Endothelial cell of hepatic sinusoid (primary cell): Measurements from ENCODE around the gene TOR2A.

Experiments
- in situ Hi-C: cut with HindIII; loops from 2 replicates; pipeline ENCODE4 v1.10.0; 2017; ENCODE audit warnings: low sequenced_read_pairs

Gene TOR2A

DNA sequence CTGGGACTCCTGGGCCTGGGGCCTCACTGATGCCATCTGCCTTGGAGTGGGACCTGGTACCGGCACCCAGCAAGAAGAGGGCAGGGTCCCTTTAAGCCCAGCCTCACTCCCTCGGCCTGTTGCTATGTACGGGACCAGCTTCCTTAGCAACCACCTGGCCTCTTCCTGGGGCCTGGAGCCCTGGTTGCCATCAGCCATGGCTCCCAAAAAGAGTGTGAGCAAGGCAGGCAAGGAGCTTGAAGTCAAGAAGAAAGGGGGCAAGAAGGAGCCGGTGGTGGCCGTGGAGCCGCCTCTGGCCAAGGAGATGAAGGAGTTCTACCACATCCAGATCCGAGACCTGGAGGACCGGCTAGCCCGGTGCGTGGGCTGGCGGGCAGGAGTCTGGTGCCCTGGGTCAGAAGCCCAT is 28.3 kb downstream of the TOR2A start, which contains the start of gene CFAP157:
Gene CFAP157, plus strand, starts transcription at position 153 of the 406 bp plus-strand sequence. Its CDS starts 44 bp downstream, at position 197.
- in situ Hi-C loops = no loop called here

GRCh38 chr9:127705577-127706379 is 29.3 kb downstream of the TOR2A start:
- in situ Hi-C loops = no loop called here

DNA sequence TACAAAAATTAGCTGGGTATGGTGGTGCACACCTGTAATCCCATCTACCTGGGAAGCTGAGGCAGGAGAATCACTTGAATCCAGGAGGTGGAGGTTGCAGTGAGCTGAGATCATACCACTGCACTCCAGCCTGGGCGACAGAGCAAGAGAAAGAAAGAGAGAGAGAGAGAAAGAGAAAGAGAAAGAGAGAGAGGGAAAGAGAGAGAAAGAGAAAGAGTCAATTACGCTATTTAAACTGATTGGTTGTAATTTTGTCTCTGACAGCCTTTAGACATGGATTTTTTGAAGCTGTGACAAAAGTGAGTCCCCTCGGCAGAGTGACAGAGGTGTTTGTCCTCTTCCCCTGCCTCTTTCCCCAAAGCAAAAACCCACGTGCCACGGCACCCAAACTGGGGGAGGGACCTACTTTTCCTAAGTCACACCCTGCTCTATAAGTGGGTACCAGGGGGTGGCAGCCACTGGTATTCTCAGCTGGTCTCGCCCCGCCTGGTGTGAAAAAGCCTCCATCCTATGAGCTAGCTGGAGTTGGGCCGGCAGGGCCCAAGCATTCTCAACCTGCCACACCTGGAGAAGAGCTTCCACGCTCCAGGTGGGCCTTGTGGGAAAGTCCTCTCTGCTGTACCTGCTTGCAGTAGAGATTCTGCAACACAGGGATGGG is 31.7 kb downstream of the TOR2A start:
- in situ Hi-C loops = no loop called here

DNA sequence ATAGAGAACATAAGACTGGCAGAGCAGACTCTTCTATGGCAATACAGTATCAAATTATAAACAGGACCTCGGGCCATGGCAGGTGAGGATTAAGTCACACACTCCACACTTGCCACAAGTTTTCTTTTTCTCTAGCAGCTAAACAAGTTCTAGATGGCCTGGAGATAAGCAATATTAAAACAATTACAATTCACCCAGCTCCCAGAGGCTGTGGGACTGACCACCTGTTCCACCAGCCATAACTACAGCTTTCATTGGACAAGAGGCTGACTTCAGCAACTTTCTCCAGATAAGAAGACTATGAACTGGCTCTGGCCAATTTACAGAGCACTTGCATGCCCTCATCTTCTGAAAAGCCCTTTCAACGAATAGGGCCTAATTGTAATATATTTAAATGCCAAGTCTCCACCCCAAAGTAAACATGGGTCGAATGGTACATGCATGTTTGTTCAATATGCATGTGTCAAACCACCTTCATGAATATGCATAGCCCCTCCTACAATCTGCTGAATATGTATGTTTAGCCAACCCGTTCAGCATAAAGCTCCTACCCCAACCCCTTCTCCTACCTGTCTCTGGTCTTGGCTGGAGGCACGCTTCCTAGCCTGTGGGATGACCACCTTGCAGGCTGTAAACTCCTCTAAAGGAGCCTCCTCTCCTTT is 34.4 kb downstream of the TOR2A start:
- in situ Hi-C loops = no loop called here

DNA sequence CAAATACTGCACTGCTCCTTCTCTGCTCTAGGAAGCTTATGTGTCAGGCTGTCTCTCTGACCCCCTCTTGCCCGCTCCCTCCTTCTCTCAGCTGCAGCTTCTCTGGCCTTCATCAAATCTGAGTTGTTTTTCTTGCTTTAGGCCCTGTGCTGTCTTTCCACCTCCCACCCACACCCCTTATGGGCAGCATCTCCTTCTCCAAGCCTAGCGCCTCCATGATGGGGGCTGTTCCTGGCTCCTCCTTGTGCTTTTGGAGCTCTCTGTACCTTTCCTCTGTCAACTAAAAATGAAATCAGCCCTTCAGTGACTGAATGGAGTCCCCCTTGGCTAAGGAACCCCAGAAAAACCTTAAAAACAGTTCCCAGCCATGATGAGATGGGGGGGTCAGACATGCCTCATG is 35.0 kb downstream of the TOR2A start:
- in situ Hi-C loops = no loop called here

DNA sequence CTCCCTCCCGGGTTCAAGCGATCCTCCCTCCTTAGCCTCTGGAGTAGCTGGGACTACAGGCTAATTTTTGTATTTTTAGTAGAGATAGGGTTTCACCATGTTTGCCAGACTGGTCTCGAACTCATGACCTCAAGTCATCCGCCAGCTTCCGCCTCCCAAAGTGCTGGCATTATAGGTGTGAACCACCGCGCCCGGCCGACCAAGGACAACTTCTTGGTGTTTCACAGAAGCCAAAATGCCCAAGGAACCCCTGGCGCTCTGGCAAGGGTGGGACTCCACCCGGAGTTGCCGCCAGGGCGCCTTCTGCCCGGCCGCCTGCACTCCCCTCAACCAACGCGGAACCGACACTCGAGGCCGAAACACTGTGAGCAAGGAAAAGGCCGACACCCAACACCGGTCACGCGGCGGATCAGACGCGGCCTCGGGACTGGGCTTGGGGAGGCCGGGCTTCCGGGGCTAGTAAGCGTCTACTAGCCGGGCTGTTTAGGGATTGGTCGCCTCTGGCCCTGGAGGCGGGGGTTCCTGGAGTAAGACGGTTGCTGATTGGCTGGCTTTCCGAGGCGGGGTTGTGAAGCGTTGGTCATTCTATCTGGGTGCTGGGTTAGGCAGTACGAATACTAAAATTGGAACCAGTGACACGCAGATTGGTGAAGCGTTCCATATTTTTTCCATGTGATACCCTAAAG is 36.0 kb downstream of the TOR2A start:
- in situ Hi-C loops = no loop called here

DNA sequence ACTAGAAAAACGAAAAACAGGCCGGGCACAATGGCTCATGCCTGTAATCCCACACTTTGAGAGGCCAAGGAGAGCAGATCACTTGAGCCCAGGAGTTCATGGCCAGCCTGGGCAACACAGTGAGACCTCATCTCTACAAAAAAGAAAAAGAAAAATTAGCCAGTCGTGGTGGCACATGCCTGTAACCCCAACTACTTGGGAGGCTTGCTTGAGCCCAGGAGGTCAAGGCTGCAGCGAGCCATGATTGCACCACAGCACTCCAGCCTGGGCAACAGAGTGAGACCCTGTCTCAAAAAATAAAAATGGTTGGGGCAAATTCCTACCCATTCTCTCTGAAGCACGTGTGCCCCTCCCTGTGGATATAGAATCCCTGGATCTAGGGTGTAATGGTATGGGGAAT is 36.7 kb downstream of the TOR2A start:
- in situ Hi-C loops = no loop called here

DNA sequence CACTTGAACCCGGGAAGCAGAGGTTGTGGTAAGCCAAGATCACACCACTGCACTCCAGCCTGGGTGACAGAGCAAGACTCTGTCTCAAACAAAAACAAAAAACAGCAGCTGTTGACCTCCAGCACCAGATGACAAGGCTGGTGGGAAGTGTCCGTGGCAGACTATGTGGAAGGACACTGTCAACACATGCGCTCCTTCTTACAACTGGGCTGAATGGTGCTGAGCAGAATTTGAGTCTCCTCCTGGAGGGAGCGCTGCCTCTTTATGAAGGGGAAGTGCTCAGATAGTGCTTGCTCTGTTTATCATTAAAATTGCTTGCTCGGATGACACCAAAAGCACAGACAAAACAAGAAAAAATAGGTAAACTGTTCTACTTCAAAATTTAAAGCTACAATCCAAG is 37.5 kb downstream of the TOR2A start:
- in situ Hi-C loops = no loop called here

GRCh38 chr9:127694890-127695720 is 40.0 kb downstream of the TOR2A start:
- in situ Hi-C loops = no loop called here

DNA sequence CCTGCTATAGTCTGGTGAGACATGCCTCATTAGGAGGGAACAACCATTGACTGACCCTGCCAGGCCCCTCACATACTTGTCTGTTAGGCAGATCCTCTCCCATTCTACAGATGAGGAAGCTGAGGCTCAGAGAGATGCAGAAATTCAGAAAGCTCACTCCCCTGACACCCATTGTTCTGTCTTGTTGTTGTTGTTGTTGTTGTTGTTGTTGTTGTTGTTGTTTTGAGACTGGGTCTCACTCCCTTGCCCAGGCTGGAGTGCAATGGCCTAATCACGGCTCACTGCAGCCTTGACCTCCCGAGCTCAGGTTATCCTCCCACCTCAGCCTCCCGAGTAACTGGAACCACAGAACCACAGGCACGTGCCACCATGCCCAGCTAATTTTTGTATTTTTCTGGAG is 41.4 kb downstream of the TOR2A start:
- in situ Hi-C loops = no loop called here

- in situ Hi-C loops = no loop called here
Measured at GRCh38 chr9:127693143-127693542, 42.0 kb downstream of the TOR2A start.

DNA sequence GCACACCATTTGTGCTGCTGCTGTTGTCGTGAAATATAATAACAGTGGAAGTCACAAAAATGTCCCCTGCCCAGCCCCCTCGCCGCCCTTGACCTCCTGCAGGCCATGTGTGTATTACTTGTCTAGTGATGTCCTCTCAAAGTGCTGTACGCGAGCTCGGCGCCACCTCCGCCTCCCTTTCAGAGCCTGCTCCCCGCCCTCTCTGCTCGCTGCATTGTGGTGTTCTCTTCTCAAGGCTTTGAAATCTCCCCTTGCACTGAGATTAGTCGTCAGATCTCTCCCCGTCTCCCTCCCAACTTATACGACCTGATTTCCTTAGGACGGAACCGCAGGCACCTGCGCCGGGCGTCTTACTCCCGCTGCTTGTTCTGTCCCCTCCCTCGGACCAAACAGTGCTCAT is 43.0 kb downstream of the TOR2A start:
- in situ Hi-C loops = no loop called here

- in situ Hi-C loops = no loop called here
Measured at GRCh38 chr9:127690735-127691134, 44.4 kb downstream of the TOR2A start.

DNA sequence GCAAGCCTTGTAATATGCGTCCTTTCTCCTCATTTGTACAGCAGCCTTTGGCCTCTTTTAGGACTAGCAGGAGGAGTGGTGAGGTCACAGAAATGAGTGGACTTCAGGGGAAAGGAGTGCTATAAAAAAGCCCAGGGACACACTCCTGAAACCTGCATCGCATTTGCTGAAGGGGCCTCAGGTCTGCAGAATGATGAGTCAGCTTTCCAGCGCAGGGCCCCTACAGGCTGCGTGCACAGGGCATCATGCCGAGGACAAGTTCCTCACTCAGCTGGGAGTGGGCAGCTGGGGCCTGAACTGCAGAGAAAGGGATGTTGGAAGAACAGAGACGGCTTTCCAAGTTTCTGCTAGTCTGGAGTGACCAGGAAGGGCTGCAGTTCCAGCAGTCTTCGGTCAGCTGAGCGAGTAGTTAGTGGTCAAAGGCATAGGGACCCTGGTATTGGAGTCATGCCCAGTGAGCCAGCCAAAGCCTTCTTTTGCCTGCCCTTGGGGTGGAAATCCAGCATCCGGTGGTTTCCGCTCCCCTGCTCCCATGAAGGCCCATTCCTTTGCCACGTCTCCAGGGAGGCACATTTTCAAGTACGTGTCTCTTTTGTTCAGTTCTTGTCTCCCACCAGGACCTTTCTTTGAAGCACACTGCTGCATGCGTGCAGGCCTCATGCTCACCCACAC is 45.6 kb downstream of the TOR2A start:
- in situ Hi-C loops = loop anchor here (5.0 kb wide), 2 partner anchors 37 to 62 kb away; no protein-coding TSS in a partner anchor

DNA sequence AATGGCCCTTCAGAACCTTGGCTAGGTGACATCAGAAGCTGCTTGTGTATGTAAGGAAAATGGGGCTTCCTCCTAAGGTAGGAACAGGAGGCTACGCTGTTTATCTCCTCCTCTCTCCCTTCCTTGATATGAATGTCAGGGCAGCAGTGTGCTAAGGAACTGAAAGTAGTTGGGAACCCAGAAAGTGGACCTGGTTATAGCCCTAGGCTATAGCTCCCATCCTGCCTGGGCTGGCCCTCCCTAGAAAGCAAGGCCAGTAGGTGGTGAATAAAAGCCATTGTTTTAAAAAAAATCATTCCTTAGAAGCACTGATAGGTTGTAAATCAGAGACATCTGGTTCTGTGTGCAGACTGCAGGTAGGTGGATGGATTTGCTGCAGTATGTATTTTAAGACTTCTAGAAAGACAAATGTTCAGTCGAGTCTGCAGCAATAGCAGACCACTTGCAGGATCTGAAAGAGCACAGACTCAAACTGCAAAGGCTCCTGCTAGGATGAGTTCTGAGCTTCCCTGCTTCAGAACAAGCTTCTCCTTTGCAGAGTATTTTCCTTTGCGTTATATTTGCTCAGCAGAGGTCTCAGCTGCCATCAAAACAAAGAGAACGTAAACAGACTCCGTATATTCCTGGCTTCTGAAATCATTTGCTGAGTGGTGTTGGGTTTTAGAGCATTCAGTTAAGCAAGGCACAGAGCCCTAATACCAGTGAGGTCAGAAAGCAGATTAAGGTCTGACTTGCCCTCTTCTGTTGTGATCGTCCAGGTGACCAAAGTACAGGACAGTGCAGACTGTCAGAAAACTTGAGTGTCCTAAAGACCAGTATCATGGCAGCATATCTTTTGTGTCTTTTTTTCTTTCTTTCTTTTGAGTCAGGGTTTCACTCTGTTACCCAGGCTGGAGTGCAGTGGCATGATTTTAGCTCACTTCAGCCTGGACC is 48.4 kb downstream of the TOR2A start:
- in situ Hi-C loops = loop anchor here (5.0 kb wide), 2 partner anchors 34 to 59 kb away; no protein-coding TSS in a partner anchor

GRCh38 chr9:127684576-127684975 is 50.5 kb downstream of the TOR2A start:
- in situ Hi-C loops = no loop called here

DNA sequence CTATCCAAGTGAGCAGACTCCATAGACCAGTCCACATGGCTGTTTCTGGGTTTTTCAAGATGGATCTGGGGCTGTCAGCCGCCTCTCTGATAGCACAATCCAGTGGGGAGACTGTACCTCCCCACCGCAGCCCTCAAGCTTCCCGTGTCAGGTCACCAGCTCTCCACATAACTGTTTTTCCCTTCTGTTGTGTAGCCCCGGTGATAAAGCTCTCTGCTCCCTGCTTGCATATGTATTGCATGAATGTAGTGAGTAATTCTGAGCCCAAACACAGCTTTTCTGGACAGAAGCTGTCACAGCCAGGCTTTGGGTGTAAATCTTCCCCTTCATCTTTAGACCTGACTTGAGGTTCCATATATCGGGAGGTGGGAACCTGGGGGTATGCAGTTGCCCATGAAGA is 51.4 kb downstream of the TOR2A start:
- in situ Hi-C loops = no loop called here

- in situ Hi-C loops = no loop called here
Measured at GRCh38 chr9:127682351-127683136, 52.5 kb downstream of the TOR2A start.
